ENCODE measurements around the gene MCIDAS.

GRCh38 chr5:55223812-55224240 is 3.3 kb downstream of the MCIDAS start:
- TF ChIP-seq ZNF558 (CRISPR knock-in tag; IDR thresholded peaks at IDR 0.05; ENCODE audit: borderline replicate concordance): no peak
- TF ChIP-seq ZSCAN21 (CRISPR knock-in tag; IDR thresholded peaks at IDR 0.05; ENCODE audit: borderline replicate concordance): no peak
- TF ChIP-seq ZKSCAN5 (CRISPR knock-in tag; IDR thresholded peaks at IDR 0.05): no peak
